ENCODE results near the gene C1GALT1C1L.
"Not testable (repeated sequence)": the region's sequence is repeated elsewhere in the genome, so short reads cannot be mapped to it uniquely, and the experiment has no call there.

The C1GALT1C1L gene

GRCh38 chr2:43707255-43708015 is 31.2 kb upstream of the C1GALT1C1L start:
- no peak for DNase-seq (ENCODE audit: low read depth, low spot score)
- Histone ChIP-seq H3K36me3 (ENCODE audit: control insufficient read depth, insufficient read depth, low read length) (no peaks in the 10 kb centered on the region), H3K4me1 (ENCODE audit: control insufficient read depth, insufficient read depth, low read length) (no peaks in the 10 kb centered on the region), H3K27ac (ENCODE audit: low read length) (no peak overlapping the region), H3K27me3 (ENCODE audit: control insufficient read depth, insufficient read depth, low read length) (no peaks in the 10 kb centered on the region), H3K9me3 (ENCODE audit: control insufficient read depth, insufficient read depth, low read length) (no peaks in the 10 kb centered on the region), H3K4me3 (ENCODE audit: low read length) (no peak overlapping the region)
- no CpG with 5 or more reads among the region's 7 CpGs for WGBS (ENCODE audit: insufficient coverage, insufficient read length)

- no peaks in the 10 kb centered on the region for H3K27me3 ChIP-seq (ENCODE audit: control insufficient read depth, insufficient read depth, low read length)
- H3K4me1 ChIP-seq (ENCODE audit: control insufficient read depth, insufficient read depth, low read length), result no peaks in the 10 kb centered on the region
- H3K4me3 ChIP-seq (ENCODE audit: low read length), result no peak overlapping the region
- H3K27ac ChIP-seq (ENCODE audit: low read length), result no peak overlapping the region
- H3K36me3 ChIP-seq (ENCODE audit: control insufficient read depth, insufficient read depth, low read length), result no peaks in the 10 kb centered on the region
- no peak for DNase-seq (ENCODE audit: low read depth, low spot score)
- no peaks in the 10 kb centered on the region for H3K9me3 ChIP-seq (ENCODE audit: control insufficient read depth, insufficient read depth, low read length)
Measured at GRCh38 chr2:43701111-43701510, 24.9 kb upstream of the C1GALT1C1L start.

GRCh38 chr2:43699761-43700160 is 23.5 kb upstream of the C1GALT1C1L start:
- no peaks in the 10 kb centered on the region for H3K27me3 ChIP-seq (ENCODE audit: control insufficient read depth, insufficient read depth, low read length)
- H3K27ac ChIP-seq (ENCODE audit: low read length), result no peak overlapping the region
- no peak overlapping the region for H3K4me3 ChIP-seq (ENCODE audit: low read length)
- no peaks in the 10 kb centered on the region for H3K9me3 ChIP-seq (ENCODE audit: control insufficient read depth, insufficient read depth, low read length)
- no peak for DNase-seq (ENCODE audit: low read depth, low spot score)
- H3K4me1 ChIP-seq (ENCODE audit: control insufficient read depth, insufficient read depth, low read length), result no peaks in the 10 kb centered on the region
- no peaks in the 10 kb centered on the region for H3K36me3 ChIP-seq (ENCODE audit: control insufficient read depth, insufficient read depth, low read length)
- no CpG with 5 or more reads among the region's 3 CpGs for WGBS (ENCODE audit: insufficient coverage, insufficient read length)

- no CpG with 5 or more reads among the region's 6 CpGs for WGBS (ENCODE audit: insufficient coverage, insufficient read length)
- not testable (repeated sequence) for H3K4me1 ChIP-seq (ENCODE audit: control insufficient read depth, insufficient read depth, low read length); DNase-seq (ENCODE audit: low read depth, low spot score); H3K9me3 ChIP-seq (ENCODE audit: control insufficient read depth, insufficient read depth, low read length); H3K4me3 ChIP-seq (ENCODE audit: low read length); H3K27ac ChIP-seq (ENCODE audit: low read length); H3K36me3 ChIP-seq (ENCODE audit: control insufficient read depth, insufficient read depth, low read length); H3K27me3 ChIP-seq (ENCODE audit: control insufficient read depth, insufficient read depth, low read length)
Measured at GRCh38 chr2:43698140-43698539, 21.9 kb upstream of the C1GALT1C1L start.

GRCh38 chr2:43692428-43692994 is 16.3 kb upstream of the C1GALT1C1L start:
- no peak for DNase-seq (ENCODE audit: low read depth, low spot score)
- Histone ChIP-seq H3K36me3 (ENCODE audit: control insufficient read depth, insufficient read depth, low read length) (no peaks in the 10 kb centered on the region), H3K4me3 (ENCODE audit: low read length) (no peak overlapping the region), H3K9me3 (ENCODE audit: control insufficient read depth, insufficient read depth, low read length) (no peaks in the 10 kb centered on the region), H3K27ac (ENCODE audit: low read length) (no peak overlapping the region), H3K4me1 (ENCODE audit: control insufficient read depth, insufficient read depth, low read length) (no peaks in the 10 kb centered on the region), H3K27me3 (ENCODE audit: control insufficient read depth, insufficient read depth, low read length) (no peaks in the 10 kb centered on the region)
- no CpG with 5 or more reads among the region's 5 CpGs for WGBS (ENCODE audit: insufficient coverage, insufficient read length)

- WGBS (ENCODE audit: insufficient coverage, insufficient read length), result no CpG with 5 or more reads among the region's 2 CpGs
- no peak overlapping the region for H3K4me3 ChIP-seq (ENCODE audit: low read length)
- no peaks in the 10 kb centered on the region for H3K9me3 ChIP-seq (ENCODE audit: control insufficient read depth, insufficient read depth, low read length)
- no peak overlapping the region for H3K27ac ChIP-seq (ENCODE audit: low read length)
- no peaks in the 10 kb centered on the region for H3K27me3 ChIP-seq (ENCODE audit: control insufficient read depth, insufficient read depth, low read length)
- H3K4me1 ChIP-seq (ENCODE audit: control insufficient read depth, insufficient read depth, low read length), result no peaks in the 10 kb centered on the region
- H3K36me3 ChIP-seq (ENCODE audit: control insufficient read depth, insufficient read depth, low read length), result no peaks in the 10 kb centered on the region
- DNase-seq (ENCODE audit: low read depth, low spot score), result no peak
Measured at GRCh38 chr2:43689999-43690398, 13.8 kb upstream of the C1GALT1C1L start.

- WGBS (ENCODE audit: insufficient coverage, insufficient read length), result no CpG with 5 or more reads among the region's 5 CpGs
- no peaks in the 10 kb centered on the region for H3K9me3 ChIP-seq (ENCODE audit: control insufficient read depth, insufficient read depth, low read length)
Measured at GRCh38 chr2:43685357-43685756, 9.1 kb upstream of the C1GALT1C1L start.

GRCh38 chr2:43677783-43678182 is 1.6 kb upstream of the C1GALT1C1L start:
- H3K36me3 ChIP-seq (ENCODE audit: control insufficient read depth, insufficient read depth, low read length); H3K27ac ChIP-seq (ENCODE audit: low read length); H3K9me3 ChIP-seq (ENCODE audit: control insufficient read depth, insufficient read depth, low read length); H3K4me1 ChIP-seq (ENCODE audit: control insufficient read depth, insufficient read depth, low read length); H3K27me3 ChIP-seq (ENCODE audit: control insufficient read depth, insufficient read depth, low read length); H3K4me3 ChIP-seq (ENCODE audit: low read length); DNase-seq (ENCODE audit: low read depth, low spot score): not testable (repeated sequence)
- WGBS (ENCODE audit: insufficient coverage, insufficient read length), result no CpG with 5 or more reads among the region's 32 CpGs

More at GRCh38 chr2:43685357-43685756, 9.1 kb upstream of the C1GALT1C1L start:
- Histone ChIP-seq H3K27ac (ENCODE audit: low read length) (no peak overlapping the region), H3K4me1 (ENCODE audit: control insufficient read depth, insufficient read depth, low read length) (no peaks in the 10 kb centered on the region), H3K4me3 (ENCODE audit: low read length) (no peak overlapping the region), H3K27me3 (ENCODE audit: control insufficient read depth, insufficient read depth, low read length) (no peaks in the 10 kb centered on the region), H3K36me3 (ENCODE audit: control insufficient read depth, insufficient read depth, low read length) (no peaks in the 10 kb centered on the region)
- DNase-seq (ENCODE audit: low read depth, low spot score), result no peak

- H3K36me3 ChIP-seq (ENCODE audit: control insufficient read depth, insufficient read depth, low read length), result no peaks in the 10 kb centered on the region
- no peaks in the 10 kb centered on the region for H3K27me3 ChIP-seq (ENCODE audit: control insufficient read depth, insufficient read depth, low read length)
- H3K9me3 ChIP-seq (ENCODE audit: control insufficient read depth, insufficient read depth, low read length), result no peaks in the 10 kb centered on the region
- whole genome bisulfite sequencing (ENCODE audit: insufficient coverage, insufficient read length), result no CpG with 5 or more reads among the region's 14 CpGs
- no peaks in the 10 kb centered on the region for H3K4me1 ChIP-seq (ENCODE audit: control insufficient read depth, insufficient read depth, low read length)
- DNase-seq (ENCODE audit: low read depth, low spot score), result no peak
- H3K27ac ChIP-seq (ENCODE audit: low read length), result no peak overlapping the region
- no peak overlapping the region; the same call in 1 of the 2 replicates for H3K4me3 ChIP-seq (ENCODE audit: low read length)
Measured at GRCh38 chr2:43675646-43676321, 445 bp downstream of the C1GALT1C1L start.

GRCh38 chr2:43657241-43657640 is 19.0 kb downstream of the C1GALT1C1L start:
- no peak for DNase-seq (ENCODE audit: low read depth, low spot score)
- Histone ChIP-seq H3K27ac (ENCODE audit: low read length) (no peak overlapping the region), H3K4me1 (ENCODE audit: control insufficient read depth, insufficient read depth, low read length) (no peaks in the 10 kb centered on the region), H3K36me3 (ENCODE audit: control insufficient read depth, insufficient read depth, low read length) (no peaks in the 10 kb centered on the region), H3K27me3 (ENCODE audit: control insufficient read depth, insufficient read depth, low read length) (no peaks in the 10 kb centered on the region), H3K9me3 (ENCODE audit: control insufficient read depth, insufficient read depth, low read length) (no peaks in the 10 kb centered on the region), H3K4me3 (ENCODE audit: low read length) (no peak overlapping the region)
- WGBS (ENCODE audit: insufficient coverage, insufficient read length), result no CpG with 5 or more reads among the region's 3 CpGs
